GM12878 (cell line): Measurements from ENCODE around the gene CERCAM.

Source experiments
- CBX5 ChIP-seq: sonication (generic); IDR thresholded peaks from 2 replicates; pipeline ENCODE4 v1.6.1; 2016; ENCODE audit warnings: low read depth, moderate library complexity, mild to moderate bottlenecking, inconsistent platforms
- EP300 ChIP-seq, 2 experiments: fragments of 150-350 bp in 1 of 2; IDR thresholded peaks; 2 replicates each; pipeline ENCODE4 v1.6.1; 2011 to 2012; ENCODE audit warnings: low read depth in 2 of 2, low read length in 2 of 2, borderline replicate concordance in 1 of 2, improper control_type of control experiment in 1 of 2, inconsistent platforms in 1 of 2; ENCODE audit not compliant: control insufficient read depth in 1 of 2
- POLR2A ChIP-seq: IDR thresholded peaks from 2 replicates; pipeline ENCODE4 v1.6.1; 2011; ENCODE audit warnings: low read depth, mild to moderate bottlenecking, low read length
- SIX5 ChIP-seq: IDR thresholded peaks from 2 replicates; pipeline ENCODE4 v1.6.1; 2011; ENCODE audit warnings: mild to moderate bottlenecking, low read depth, low read length, moderate library complexity; ENCODE audit not compliant: severe bottlenecking
- TF ChIP-seq, protein P1 (sequence below), 3 experiments: IDR thresholded peaks in 2 of 3; conservative IDR thresholded peaks in 1 of 3; 2 replicates each; pipeline ENCODE4 v1.5.1; 2011; ENCODE audit warnings: low read depth in 3 of 3, low read length in 3 of 3, mild to moderate bottlenecking in 3 of 3, control low read depth in 2 of 3, moderate library complexity in 2 of 3, inconsistent platforms in 1 of 3, mixed read lengths in 1 of 3; ENCODE audit not compliant: control insufficient read depth in 2 of 3, insufficient read depth in 1 of 3; ENCODE audit errors: extremely low read depth in 1 of 3

DNA sequence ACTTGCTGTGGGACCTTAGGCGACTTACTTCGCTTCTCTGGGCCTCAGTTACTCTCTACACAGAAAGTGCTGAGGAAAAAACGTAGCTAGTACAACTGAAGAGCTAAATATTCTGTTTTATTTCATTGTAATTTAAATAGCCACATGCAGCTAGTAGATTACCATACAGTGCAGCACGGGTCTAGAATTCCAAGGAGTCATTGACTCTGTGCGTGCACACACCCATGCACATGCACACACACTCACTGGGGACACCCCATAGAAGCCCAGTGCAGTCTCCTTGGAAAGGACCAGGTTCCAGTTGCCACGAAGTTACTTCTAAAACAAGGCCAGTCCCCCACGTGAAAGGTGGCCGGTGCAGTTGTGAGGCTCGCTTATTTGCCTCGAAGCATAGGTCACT, 32.5 kb upstream of the CERCAM start:
- TF ChIP-seq, protein P1, sequence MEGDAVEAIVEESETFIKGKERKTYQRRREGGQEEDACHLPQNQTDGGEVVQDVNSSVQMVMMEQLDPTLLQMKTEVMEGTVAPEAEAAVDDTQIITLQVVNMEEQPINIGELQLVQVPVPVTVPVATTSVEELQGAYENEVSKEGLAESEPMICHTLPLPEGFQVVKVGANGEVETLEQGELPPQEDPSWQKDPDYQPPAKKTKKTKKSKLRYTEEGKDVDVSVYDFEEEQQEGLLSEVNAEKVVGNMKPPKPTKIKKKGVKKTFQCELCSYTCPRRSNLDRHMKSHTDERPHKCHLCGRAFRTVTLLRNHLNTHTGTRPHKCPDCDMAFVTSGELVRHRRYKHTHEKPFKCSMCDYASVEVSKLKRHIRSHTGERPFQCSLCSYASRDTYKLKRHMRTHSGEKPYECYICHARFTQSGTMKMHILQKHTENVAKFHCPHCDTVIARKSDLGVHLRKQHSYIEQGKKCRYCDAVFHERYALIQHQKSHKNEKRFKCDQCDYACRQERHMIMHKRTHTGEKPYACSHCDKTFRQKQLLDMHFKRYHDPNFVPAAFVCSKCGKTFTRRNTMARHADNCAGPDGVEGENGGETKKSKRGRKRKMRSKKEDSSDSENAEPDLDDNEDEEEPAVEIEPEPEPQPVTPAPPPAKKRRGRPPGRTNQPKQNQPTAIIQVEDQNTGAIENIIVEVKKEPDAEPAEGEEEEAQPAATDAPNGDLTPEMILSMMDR (IDR thresholded peaks at IDR 0.05 in 2 of 3, conservative IDR thresholded peaks at IDR 0.05 in 1 of 3; ENCODE audit: control insufficient read depth in 2 of 3, extremely low read depth in 1 of 3, insufficient read depth in 1 of 3, low read depth in 3 of 3, low read length in 3 of 3) = no peak
- TF ChIP-seq POLR2A = no peak
- no peak for TF ChIP-seq CBX5
- TF ChIP-seq EP300 (IDR thresholded peaks at IDR 0.05; ENCODE audit: borderline replicate concordance in 1 of 2, control insufficient read depth in 1 of 2, low read depth in 2 of 2, low read length in 2 of 2) = no peak
- TF ChIP-seq SIX5 = no peak
